Measurements from ENCODE around the gene JMJD8.

DNA sequence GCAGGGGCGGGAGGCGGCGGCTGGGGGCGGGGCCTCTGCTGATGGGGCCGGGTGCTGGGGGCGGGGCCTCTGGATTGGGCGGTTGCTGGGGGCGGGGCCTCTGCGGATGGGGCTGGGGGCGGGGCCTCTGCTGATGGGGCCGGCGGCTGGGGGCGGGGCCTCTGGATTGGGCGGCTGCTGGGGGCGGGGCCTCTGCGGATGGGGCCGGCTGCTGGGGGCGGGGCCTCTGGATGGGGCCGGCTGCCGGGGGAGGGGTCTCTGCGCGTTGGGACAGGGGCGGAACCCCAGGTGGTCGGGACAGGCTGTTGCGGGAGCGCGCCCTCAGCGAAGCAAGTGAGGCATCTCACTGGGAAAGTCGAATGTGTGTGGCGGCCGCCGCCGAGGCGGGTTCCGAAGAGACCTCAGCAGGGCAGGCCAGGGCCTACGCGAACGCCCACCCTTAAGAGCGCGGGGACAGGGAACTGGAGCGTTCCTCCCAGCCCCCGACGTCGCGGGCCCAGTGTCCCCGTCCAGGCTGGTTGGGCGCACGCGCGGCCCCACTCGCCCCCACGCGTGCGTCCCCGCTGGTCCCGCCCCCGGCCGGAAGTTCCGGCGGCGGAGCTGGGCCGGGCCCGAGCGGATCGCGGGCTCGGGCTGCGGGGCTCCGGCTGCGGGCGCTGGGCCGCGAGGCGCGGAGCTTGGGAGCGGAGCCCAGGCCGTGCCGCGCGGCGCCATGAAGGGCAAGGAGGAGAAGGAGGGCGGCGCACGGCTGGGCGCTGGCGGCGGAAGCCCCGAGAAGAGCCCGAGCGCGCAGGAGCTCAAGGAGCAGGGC lies 4.1 kb downstream of the JMJD8 start, which contains the start of gene STUB1:
- TF ChIP-seq, protein P1, sequence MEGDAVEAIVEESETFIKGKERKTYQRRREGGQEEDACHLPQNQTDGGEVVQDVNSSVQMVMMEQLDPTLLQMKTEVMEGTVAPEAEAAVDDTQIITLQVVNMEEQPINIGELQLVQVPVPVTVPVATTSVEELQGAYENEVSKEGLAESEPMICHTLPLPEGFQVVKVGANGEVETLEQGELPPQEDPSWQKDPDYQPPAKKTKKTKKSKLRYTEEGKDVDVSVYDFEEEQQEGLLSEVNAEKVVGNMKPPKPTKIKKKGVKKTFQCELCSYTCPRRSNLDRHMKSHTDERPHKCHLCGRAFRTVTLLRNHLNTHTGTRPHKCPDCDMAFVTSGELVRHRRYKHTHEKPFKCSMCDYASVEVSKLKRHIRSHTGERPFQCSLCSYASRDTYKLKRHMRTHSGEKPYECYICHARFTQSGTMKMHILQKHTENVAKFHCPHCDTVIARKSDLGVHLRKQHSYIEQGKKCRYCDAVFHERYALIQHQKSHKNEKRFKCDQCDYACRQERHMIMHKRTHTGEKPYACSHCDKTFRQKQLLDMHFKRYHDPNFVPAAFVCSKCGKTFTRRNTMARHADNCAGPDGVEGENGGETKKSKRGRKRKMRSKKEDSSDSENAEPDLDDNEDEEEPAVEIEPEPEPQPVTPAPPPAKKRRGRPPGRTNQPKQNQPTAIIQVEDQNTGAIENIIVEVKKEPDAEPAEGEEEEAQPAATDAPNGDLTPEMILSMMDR (IDR thresholded peaks at IDR 0.05; ENCODE audit: low read length), result no peak
- TF ChIP-seq EZH2phosphoT487 (IDR thresholded peaks at IDR 0.05; ENCODE audit: low read length), result no peak

Data from MM.1S (cell line).